Heart left ventricle (tissue), 16 donors: ENCODE data around the gene NAA30. TPM values are rescaled to one million over a fixed set of nuclear protein-coding genes. Genes with fewer than 3 reads are reported as not detected.

Source experiments
- ATAC-seq, 4 donors: fragments of 200-7000 bp; cut with Tn5 transposase; one replicate each; pipeline ENCODE4 v1.9.1; 2020 to 2022; ENCODE audit warnings: moderate library complexity in 4 of 4, mild to moderate bottlenecking in 3 of 4, moderate number of reproducible peaks in 1 of 4
- DNase-seq, 5 donors: peaks; one replicate each; pipeline ENCODE4 v3.0.0-alpha.2; 2020
- H3K27ac ChIP-seq, 12 donors: fragments of 200-600 bp; sonication (generic) in 4 of 12; one replicate each; pipeline versions ENCODE4 v1.5.0 to v1.8.0; 2016 to 2022; ENCODE audit warnings: mild to moderate bottlenecking in 2 of 12
- H3K27me3 ChIP-seq, 9 donors: fragments of 200-600 bp; sonication (generic) in 2 of 9; one replicate each; pipeline versions ENCODE4 v1.5.1 to v1.8.0; 2016 to 2022; ENCODE audit warnings: mild to moderate bottlenecking in 3 of 9
- H3K36me3 ChIP-seq, 9 donors: fragments of 200-600 bp; sonication (generic) in 2 of 9; one replicate each; pipeline versions ENCODE4 v1.5.0 to v1.8.0; 2018 to 2022; ENCODE audit warnings: mild to moderate bottlenecking in 2 of 9
- H3K4me1 ChIP-seq, 12 donors: fragments of 200-600 bp; sonication (generic) in 4 of 12; one replicate each; pipeline versions ENCODE4 v1.5.0 to v1.8.0; 2016 to 2022; ENCODE audit warnings: mild to moderate bottlenecking in 3 of 12
- H3K4me3 ChIP-seq, 12 donors: fragments of 200-600 bp; sonication (generic) in 4 of 12; one replicate each; pipeline versions ENCODE4 v1.5.0 to v1.8.0; 2017 to 2022; ENCODE audit warnings: mild to moderate bottlenecking in 9 of 12, moderate library complexity in 4 of 12
- H3K9me3 ChIP-seq, 12 donors: fragments of 200-600 bp; sonication (generic) in 4 of 12; one replicate each; pipeline versions ENCODE4 v1.5.0 to v1.8.0; 2016 to 2022; ENCODE audit warnings: mild to moderate bottlenecking in 1 of 12
- CTCF ChIP-seq, 12 donors: fragments of 200-600 bp; sonication (generic) in 4 of 12; IDR thresholded peaks; one replicate each; pipeline versions ENCODE4 v1.5.0 to v1.8.0; 2018 to 2022; ENCODE audit warnings: antibody characterized with exemption in 12 of 12, mild to moderate bottlenecking in 5 of 12
- POLR2A ChIP-seq, 2 donors: fragments of 450-650 bp; IDR thresholded peaks; one replicate each; pipeline ENCODE4 v1.6.1; 2017; ENCODE audit warnings: antibody characterized with exemption in 2 of 2, mild to moderate bottlenecking in 2 of 2, moderate library complexity in 2 of 2
- WGBS, 4 donors: extraction: QIAGEN DNeasy Blood & Tissue Kit in 2 of 4; methylation state at CpG; one replicate each; pipeline versions ENCODE4 v1.1.5 to v1.1.7; 2013 to 2018; 5-methylcytosine and 5-hydroxymethylcytosine counted together
- intact Hi-C, 10 donors: fragments of 100-400 bp; cut with DNase I; formaldehyde crosslinking; loops; one replicate each; pipeline versions ENCODE4 v1.11.1 to v1.14.2; 2022
- polyA plus RNA-seq, 2 donors: library from polyadenylated mRNA; stranded (reverse); fragments of 200-250 nt; gene quantifications; one replicate each; pipeline ENCODE4 v1.2.3, GENCODE V29; 2013
- total RNA-seq, 9 donors: library from RNA; depleted of rRNA in 2 of 9; stranded (reverse); fragments of >200 nt in 2 of 9; fragmentation: NEBNext Ultra II Directional in 3 of 9; extraction: Animal tissue kit (Norgen Biotek cat#: 25700) in 3 of 9; gene quantifications; one replicate each; pipeline versions ENCODE4 v1.1.0 to v1.2.4, GENCODE V29; 2016 to 2023
- donor health status: ischemic (EF 13 %, LVEDD 7.1; RV severe dilation, severe dysfunction).
- donor health status: healthy with polysubstance abuse.
- donor health status: DM: no; HTN: yes; CAD: no.
- donor health status: DM: no; HTN: no; CAD: no.
- donor health status: ischemic (EF 25% LVEDD 6.9; RV normal size, moderate dysfunction).
- donor health status: ischemic (EF 25% LVEDD 5.7; RV mildly dilated, moderate dysfunction).
- donor health status: healthy.
- donor health status: DM: yes; HTN: yes; CAD: no.
- donor health status: ischemic (EF 35%, LVEDD 5.7; RV mildly dilated, moderate dysfunction).
- donor health status: nonischemic (EF 11% LVEDD 7.7; RV severe dilation, severe dysfunction).
- donor health status: DM: yes; HTN: yes; CAD: no.
- donor health status: PGD.
- donor health status: ischemic (EF 29% LVEDD 5.4; RV normal size, mild dysfunction).
- donor health status: nonischemic (EF 23%, LVEDD 6.1; RV moderate dilation, normal function).

The NAA30 gene
- total and polyA plus RNA-seq, 11 donors: 3.5 to 30.0 (median 24.1) TPM

GRCh38 chr14:57390806-57391516 lies 575 bp downstream of the NAA30 start:
- peak in 3 of 12 donors; percentile 1 to 27 (median 8) for TF ChIP-seq CTCF (IDR thresholded peaks at IDR 0.05)
- no peak for TF ChIP-seq POLR2A (IDR thresholded peaks at IDR 0.05)
- ATAC-seq: peak in 3 of 4 donors; percentile 28 to 73 (median 72)
- intact Hi-C loops: loop anchor here in 1 of 10 donors (10.0 kb wide), 1 partner anchor 126 kb away; the partner anchor contains the start of genes AP5M1 and EXOC5
- Histone ChIP-seq H3K27ac (peak overlapping the region; percentile 73 to 91 (median 84)), H3K4me3 (peak overlapping the region; percentile 62 to 95 (median 90)), H3K4me1 (peaks cover 0 to 42% (median 34%) of the 10 kb centered on the region in 12 donors), H3K36me3 (peaks cover 0 to 5% (median 0%) of the 10 kb centered on the region in 9 donors), H3K9me3 (no peaks in the 10 kb centered on the region), H3K27me3 (no peaks in the 10 kb centered on the region)
- 0% methylated on average over 10 to 71 of the region's 71 CpGs for WGBS, 4 donors
- peak in 4 of 5 donors; percentile 35 to 71 (median 40) for DNase-seq

- H3K4me1 ChIP-seq: peaks cover 0 to 42% (median 34%) of the 10 kb centered on the region in 12 donors
- H3K27me3 ChIP-seq: no peaks in the 10 kb centered on the region
- ATAC-seq (no peak), DNase-seq (no peak)
- intact Hi-C loops: loop anchor here in 1 of 10 donors (10.0 kb wide), 1 partner anchor 127 kb away; the partner anchor contains the start of genes AP5M1 and EXOC5
- peak overlapping the region; percentile 62 to 95 (median 90) for H3K4me3 ChIP-seq
- no peaks in the 10 kb centered on the region for H3K9me3 ChIP-seq
- peak overlapping the region in 11 of 12 donors; percentile 80 to 91 (median 85) for H3K27ac ChIP-seq
- H3K36me3 ChIP-seq: peaks cover 0 to 5% (median 0%) of the 10 kb centered on the region in 9 donors
- 13 to 18% (median 17%) methylated on average over 23 of the region's 23 CpGs for WGBS, 4 donors
- TF ChIP-seq POLR2A (IDR thresholded peaks at IDR 0.05) (no peak), CTCF (IDR thresholded peaks at IDR 0.05) (no peak)
These were observed 1.3 kb downstream of the NAA30 start for GRCh38 chr14:57391517-57392195.

- no peak for TF ChIP-seq POLR2A (IDR thresholded peaks at IDR 0.05)
- no peak for TF ChIP-seq CTCF (IDR thresholded peaks at IDR 0.05)
- Histone ChIP-seq H3K4me1 (peaks cover 0 to 42% (median 34%) of the 10 kb centered on the region in 12 donors), H3K27me3 (no peaks in the 10 kb centered on the region), H3K9me3 (no peaks in the 10 kb centered on the region), H3K4me3 (peak overlapping the region in 7 of 12 donors; percentile 80 to 95 (median 90)), H3K36me3 (peaks cover 0 to 14% (median 11%) of the 10 kb centered on the region in 9 donors), H3K27ac (no peak overlapping the region)
- ATAC-seq: no peak
- intact Hi-C loops: loop anchor here in 1 of 10 donors (10.0 kb wide), 1 partner anchor 128 kb away; the partner anchor contains the start of genes AP5M1 and EXOC5
- no peak for DNase-seq
These were observed 2.4 kb downstream of the NAA30 start for GRCh38 chr14:57392830-57393229.
